SU-DHL-6 (cell line): ENCODE measurements around the gene VSIG8.

ENCODE experiments used
- H2AFZ ChIP-seq: fragments of 200-600 bp; sonication (generic); 2 replicates; pipeline ENCODE4 v1.6.1; 2014; ENCODE audit warnings: low read depth, mild to moderate bottlenecking, moderate library complexity, mixed read lengths, antibody characterized with exemption, low read length; ENCODE audit not compliant: severe bottlenecking
- H3F3A ChIP-seq: fragments of 200-600 bp; shearing (Covaris generic); 2 replicates; pipeline ENCODE4 v1.6.0; 2016; ENCODE audit warnings: antibody characterized with exemption, mild to moderate bottlenecking; ENCODE audit not compliant: insufficient read depth
- H3K27ac ChIP-seq: fragments of 200-600 bp; sonication (generic); 2 replicates; pipeline ENCODE4 v1.5.1; 2016; ENCODE audit warnings: low read depth, mild to moderate bottlenecking, low read length, moderate library complexity, mixed read lengths
- H3K27me3 ChIP-seq: fragments of 200-600 bp; sonication (generic), shearing (Covaris generic); 2 replicates; pipeline ENCODE4 v1.6.0; 2014; ENCODE audit warnings: mild to moderate bottlenecking, low read length
- H3K36me3 ChIP-seq: fragments of 200-600 bp; sonication (generic); 2 replicates; pipeline ENCODE4 v1.6.1; 2014; ENCODE audit warnings: mild to moderate bottlenecking, low read length, mixed read lengths
- H3K4me2 ChIP-seq: fragments of 300-600, 200-600 bp; shearing (Covaris generic), sonication (generic); 2 replicates; pipeline ENCODE4 v1.6.0; 2014; ENCODE audit warnings: low read length, low read depth, mild to moderate bottlenecking; ENCODE audit not compliant: poor library complexity, severe bottlenecking
- H3K4me3 ChIP-seq: fragments of 200-600 bp; sonication (generic); 2 replicates; pipeline ENCODE4 v1.5.1; 2014; ENCODE audit warnings: antibody characterized with exemption, low read length, mild to moderate bottlenecking, mixed read lengths; ENCODE audit not compliant: insufficient read depth, poor library complexity, severe bottlenecking
- H3K79me2 ChIP-seq: fragments of 200-600 bp; sonication (generic); 2 replicates; pipeline ENCODE4 v1.6.1; 2014; ENCODE audit warnings: mild to moderate bottlenecking, low read length, moderate library complexity; ENCODE audit not compliant: insufficient read depth
- H3K9ac ChIP-seq: fragments of 200-600 bp; sonication (generic); 2 replicates; pipeline ENCODE4 v1.7.0; 2014; ENCODE audit warnings: mild to moderate bottlenecking, low read length
- H3K9me2 ChIP-seq: fragments of 200-600 bp; sonication (generic); replicated peaks from 2 replicates; pipeline ENCODE4 v1.6.1; 2014; ENCODE audit warnings: low read length; ENCODE audit not compliant: insufficient read depth
- H3K9me3 ChIP-seq: fragments of 200-600 bp; sonication (generic); 2 replicates; pipeline ENCODE4 v1.6.1; 2014; ENCODE audit warnings: low read length, mixed read lengths; ENCODE audit not compliant: insufficient read depth
- H4K20me1 ChIP-seq: fragments of 200-600 bp; sonication (generic); 2 replicates; pipeline ENCODE4 v1.6.1; 2014; ENCODE audit warnings: low read depth, mild to moderate bottlenecking, antibody characterized with exemption, low read length, moderate library complexity, mixed read lengths
- CTCF ChIP-seq: fragments of 200-600 bp; sonication (generic); IDR thresholded peaks from one replicate; pipeline ENCODE4 v1.5.1; 2017; ENCODE audit warnings: antibody characterized with exemption, mild to moderate bottlenecking, low read length, moderate library complexity; ENCODE audit not compliant: insufficient read depth, poor library complexity, severe bottlenecking
- EZH2phosphoT487 ChIP-seq: fragments of 200-600 bp; sonication (generic), shearing (Covaris generic); conservative IDR thresholded peaks from 2 replicates; pipeline ENCODE4 v1.6.1; 2018; ENCODE audit warnings: mild to moderate bottlenecking, antibody characterized with exemption, low read length, moderate library complexity, mixed read lengths

VSIG8 gene

GRCh38 chr1:159879977-159880376 is 17.5 kb upstream of the VSIG8 start:
- no peak overlapping the region for H3K4me2 ChIP-seq

GRCh38 chr1:159879136-159879535 is 16.7 kb upstream of the VSIG8 start:
- Histone ChIP-seq H2AFZ (no peak overlapping the region), H4K20me1 (no peaks in the 10 kb centered on the region), H3K27me3 (no peaks in the 10 kb centered on the region), H3K9ac (no peak overlapping the region), H3F3A (no peaks in the 10 kb centered on the region), H3K9me2 (no peaks in the 10 kb centered on the region), H3K79me2 (no peaks in the 10 kb centered on the region), H3K9me3 (no peaks in the 10 kb centered on the region), H3K36me3 (no peaks in the 10 kb centered on the region), H3K4me2 (no peak overlapping the region), H3K27ac (no peak overlapping the region), H3K4me3 (no peak overlapping the region)
- TF ChIP-seq CTCF (no peak), EZH2phosphoT487 (no peak)

More at GRCh38 chr1:159879977-159880376, 17.5 kb upstream of the VSIG8 start:
- Histone ChIP-seq H3K9ac (no peak overlapping the region), H4K20me1 (no peaks in the 10 kb centered on the region), H3K9me2 (no peaks in the 10 kb centered on the region), H3K27me3 (no peaks in the 10 kb centered on the region), H3F3A (no peaks in the 10 kb centered on the region), H3K27ac (no peak overlapping the region), H2AFZ (no peak overlapping the region), H3K79me2 (no peaks in the 10 kb centered on the region), H3K36me3 (no peaks in the 10 kb centered on the region), H3K4me3 (no peak overlapping the region), H3K9me3 (no peaks in the 10 kb centered on the region)
- no peak for TF ChIP-seq EZH2phosphoT487
- TF ChIP-seq CTCF, result no peak

- Histone ChIP-seq H3K27me3 (no peaks in the 10 kb centered on the region), H3K36me3 (no peaks in the 10 kb centered on the region), H4K20me1 (no peaks in the 10 kb centered on the region), H3K9me2 (no peaks in the 10 kb centered on the region), H3K79me2 (no peaks in the 10 kb centered on the region), H3K9ac (no peak overlapping the region), H3K4me2 (no peak overlapping the region), H2AFZ (no peak overlapping the region), H3K9me3 (no peaks in the 10 kb centered on the region), H3F3A (no peaks in the 10 kb centered on the region), H3K4me3 (no peak overlapping the region), H3K27ac (no peak overlapping the region)
- TF ChIP-seq CTCF (no peak), EZH2phosphoT487 (no peak)
Measured at GRCh38 chr1:159877695-159878444, 15.4 kb upstream of the VSIG8 start.
